K562 (cell line): Measurements from ENCODE around the gene FBXO48. TPM values are rescaled to one million over a fixed set of nuclear protein-coding genes. Genes with fewer than 3 reads are reported as not detected.

Experiments used
- BACH1 ChIP-seq: fragments of 200-800 bp; sonication (Bioruptor generic); IDR thresholded peaks from 2 replicates; pipeline ENCODE4 v1.6.1; 2016; ENCODE audit warnings: missing genetic modification characterization, missing compliant biosample characterization
- CREB3L1 ChIP-seq: fragments of 450-650 bp; IDR thresholded peaks from 2 replicates; pipeline ENCODE4 v1.6.1; 2014; ENCODE audit warnings: low read depth, mild to moderate bottlenecking, moderate library complexity, borderline replicate concordance
- HIVEP1 ChIP-seq: fragments of 250-450 bp; sonication (Bioruptor Pico); IDR thresholded peaks from 2 replicates; pipeline ENCODE4 v1.4.0; 2020; ENCODE audit warnings: mild to moderate bottlenecking
- HMG20A ChIP-seq: fragments of 450-650 bp; formaldehyde crosslinking; conservative IDR thresholded peaks from 2 replicates; pipeline ENCODE4 v1.4.0; 2020; ENCODE audit warnings: mild to moderate bottlenecking, mixed read lengths
- OTX1 ChIP-seq: fragments of 450-650 bp; formaldehyde crosslinking; IDR thresholded peaks from 2 replicates; pipeline ENCODE4 v1.4.0; 2022; ENCODE audit warnings: mild to moderate bottlenecking
- PHB2 ChIP-seq: fragments of 450-650 bp; IDR thresholded peaks from 2 replicates; pipeline ENCODE4 v1.6.1; 2017; ENCODE audit warnings: low read depth
- PHF20 ChIP-seq: fragments of 450-650 bp; IDR thresholded peaks from 2 replicates; pipeline ENCODE4 v1.6.1; 2018; ENCODE audit not compliant: partially characterized antibody
- SMAD1 ChIP-seq: fragments of 150-350 bp; IDR thresholded peaks from 2 replicates; pipeline ENCODE4 v1.6.1; 2014; ENCODE audit warnings: low read length, low read depth; ENCODE audit not compliant: partially characterized antibody
- TFAM ChIP-seq: fragments of 250-450 bp; sonication (Bioruptor Pico); conservative IDR thresholded peaks from 2 replicates; pipeline ENCODE4 v1.5.0; 2021; ENCODE audit warnings: mild to moderate bottlenecking, moderate library complexity
- ZKSCAN1 ChIP-seq: fragments of 150-350 bp; IDR thresholded peaks from 2 replicates; pipeline ENCODE4 v1.6.1; 2016; ENCODE audit warnings: low read depth, low read length
- ZNF23 ChIP-seq: fragments of 250-450 bp; sonication (Bioruptor Pico); IDR thresholded peaks from 2 replicates; pipeline ENCODE4 v1.4.0; 2020; ENCODE audit warnings: mild to moderate bottlenecking
- polyA plus RNA-seq, 8 experiments: library from polyadenylated mRNA; depleted of rRNA in 4 of 8; stranded (reverse) in 5 of 8; unstranded in 3 of 8; fragments of >200 nt; fragmentation: Nextera tagmentation in 2 of 8; fragmentation: Illumina TruSeq in 1 of 8; extraction: Ambion mirVana in 2 of 8; extraction: Trizol in 1 of 8; gene quantifications; 2 replicates each; pipeline versions ENCODE4 v1.2.1 to v1.2.3, GENCODE V29; 2011 to 2014; ENCODE audit warnings: inconsistent platforms in 1 of 8, missing spikeins in 1 of 8
- total RNA-seq, 7 experiments: library from RNA; depleted of rRNA in 6 of 7; stranded (reverse); fragments of >200 nt in 6 of 7; fragmentation: Illumina TruSeq in 2 of 7; extraction: Trizol in 2 of 7; gene quantifications; 2 replicates each; pipeline versions ENCODE4 v1.2.1 to v1.2.3, GENCODE V29; 2011 to 2021; ENCODE audit warnings: low replicate concordance in 1 of 7
- TF ChIP-seq, protein P1 (sequence below): fragments of 450-650 bp; formaldehyde crosslinking; IDR thresholded peaks from 2 replicates; pipeline ENCODE4 v1.4.0; 2020; ENCODE audit warnings: mild to moderate bottlenecking, moderate library complexity
- TF ChIP-seq, protein P2 (sequence below): fragments of 250-450 bp; sonication (Bioruptor Pico); IDR thresholded peaks from 2 replicates; pipeline ENCODE4 v1.4.0; 2020; ENCODE audit warnings: mild to moderate bottlenecking, moderate library complexity

The FBXO48 gene
- total and polyA plus RNA-seq, 9 of the 15 experiments (the other 6 are each of a cell fraction or from before 2014, with no cell fraction given) = 0.36 to 1.8 (median 0.73) TPM

- TF ChIP-seq, protein P1, sequence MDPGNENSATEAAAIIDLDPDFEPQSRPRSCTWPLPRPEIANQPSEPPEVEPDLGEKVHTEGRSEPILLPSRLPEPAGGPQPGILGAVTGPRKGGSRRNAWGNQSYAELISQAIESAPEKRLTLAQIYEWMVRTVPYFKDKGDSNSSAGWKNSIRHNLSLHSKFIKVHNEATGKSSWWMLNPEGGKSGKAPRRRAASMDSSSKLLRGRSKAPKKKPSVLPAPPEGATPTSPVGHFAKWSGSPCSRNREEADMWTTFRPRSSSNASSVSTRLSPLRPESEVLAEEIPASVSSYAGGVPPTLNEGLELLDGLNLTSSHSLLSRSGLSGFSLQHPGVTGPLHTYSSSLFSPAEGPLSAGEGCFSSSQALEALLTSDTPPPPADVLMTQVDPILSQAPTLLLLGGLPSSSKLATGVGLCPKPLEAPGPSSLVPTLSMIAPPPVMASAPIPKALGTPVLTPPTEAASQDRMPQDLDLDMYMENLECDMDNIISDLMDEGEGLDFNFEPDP (CRISPR knock-in tag) = no peak
- no peak for TF ChIP-seq TFAM
- TF ChIP-seq SMAD1 = no peak
- TF ChIP-seq BACH1 (tag) = peak; percentile 82; the same call in 1 of the 2 replicates
- TF ChIP-seq PHB2 = no peak
- TF ChIP-seq PHF20 = no peak
- TF ChIP-seq OTX1 (CRISPR knock-in tag) = 0 out of 2 replicates have a peak, but pooled peaks have one; percentile 66
- no peak for TF ChIP-seq HMG20A (CRISPR knock-in tag)
- TF ChIP-seq ZNF23 (CRISPR knock-in tag) = 0 out of 2 replicates have a peak, but pooled peaks have one; percentile 34
- 0 out of 2 replicates have a peak, but pooled peaks have one; percentile 73 for TF ChIP-seq HIVEP1 (CRISPR knock-in tag)
- TF ChIP-seq, protein P2, sequence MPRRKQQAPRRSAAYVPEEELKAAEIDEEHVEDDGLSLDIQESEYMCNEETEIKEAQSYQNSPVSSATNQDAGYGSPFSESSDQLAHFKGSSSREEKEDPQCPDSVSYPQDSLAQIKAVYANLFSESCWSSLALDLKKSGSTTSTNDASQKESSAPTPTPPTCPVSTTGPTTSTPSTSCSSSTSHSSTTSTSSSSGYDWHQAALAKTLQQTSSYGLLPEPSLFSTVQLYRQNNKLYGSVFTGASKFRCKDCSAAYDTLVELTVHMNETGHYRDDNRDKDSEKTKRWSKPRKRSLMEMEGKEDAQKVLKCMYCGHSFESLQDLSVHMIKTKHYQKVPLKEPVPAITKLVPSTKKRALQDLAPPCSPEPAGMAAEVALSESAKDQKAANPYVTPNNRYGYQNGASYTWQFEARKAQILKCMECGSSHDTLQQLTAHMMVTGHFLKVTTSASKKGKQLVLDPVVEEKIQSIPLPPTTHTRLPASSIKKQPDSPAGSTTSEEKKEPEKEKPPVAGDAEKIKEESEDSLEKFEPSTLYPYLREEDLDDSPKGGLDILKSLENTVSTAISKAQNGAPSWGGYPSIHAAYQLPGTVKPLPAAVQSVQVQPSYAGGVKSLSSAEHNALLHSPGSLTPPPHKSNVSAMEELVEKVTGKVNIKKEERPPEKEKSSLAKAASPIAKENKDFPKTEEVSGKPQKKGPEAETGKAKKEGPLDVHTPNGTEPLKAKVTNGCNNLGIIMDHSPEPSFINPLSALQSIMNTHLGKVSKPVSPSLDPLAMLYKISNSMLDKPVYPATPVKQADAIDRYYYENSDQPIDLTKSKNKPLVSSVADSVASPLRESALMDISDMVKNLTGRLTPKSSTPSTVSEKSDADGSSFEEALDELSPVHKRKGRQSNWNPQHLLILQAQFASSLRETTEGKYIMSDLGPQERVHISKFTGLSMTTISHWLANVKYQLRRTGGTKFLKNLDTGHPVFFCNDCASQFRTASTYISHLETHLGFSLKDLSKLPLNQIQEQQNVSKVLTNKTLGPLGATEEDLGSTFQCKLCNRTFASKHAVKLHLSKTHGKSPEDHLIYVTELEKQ (CRISPR knock-in tag) = peak; percentile 42; the same call in 1 of the 2 replicates
- TF ChIP-seq ZKSCAN1 = no peak
- no peak for TF ChIP-seq CREB3L1
These were observed 46.7 kb downstream of the FBXO48 start (continued) for GRCh38 chr2:68420254-68420910.
